OCI-LY3 (cell line): ENCODE data around the gene TGM4.

ENCODE experiments used
- H2AFZ ChIP-seq: fragments of 200-600, 300-600 bp; shearing (Covaris generic); 2 replicates; pipeline ENCODE4 v1.6.0; 2014; ENCODE audit warnings: antibody characterized with exemption, low read depth, low read length
- H3K27ac ChIP-seq: fragments of 200-600, 300-600 bp; sonication (generic); 2 replicates; pipeline ENCODE4 v1.5.1; 2014; ENCODE audit warnings: mild to moderate bottlenecking, low read length, moderate library complexity, mixed read lengths
- H3K27me3 ChIP-seq: fragments of 200-600, 300-600 bp; sonication (generic); 2 replicates; pipeline ENCODE4 v1.6.1; 2014; ENCODE audit warnings: low read depth, low read length, mixed read lengths
- H3K36me3 ChIP-seq: fragments of 200-600, 300-600 bp; sonication (generic); replicated peaks from 2 replicates; pipeline ENCODE3; 2014; ENCODE audit warnings: low read depth, low read length, mixed read lengths
- H3K4me1 ChIP-seq: fragments of 300-600, 200-600 bp; sonication (generic); 2 replicates; pipeline ENCODE4 v1.6.1; 2014; ENCODE audit warnings: low read length, mixed read lengths
- H3K4me2 ChIP-seq: fragments of 200-600, 300-600 bp; sonication (generic); 2 replicates; pipeline ENCODE4 v1.6.1; 2014; ENCODE audit warnings: low read length, mixed read lengths
- H3K4me3 ChIP-seq: fragments of 300-600, 200-600 bp; sonication (generic); 2 replicates; pipeline ENCODE4 v1.5.1; 2014; ENCODE audit warnings: antibody characterized with exemption, mild to moderate bottlenecking, low read length, moderate library complexity
- H3K79me2 ChIP-seq: fragments of 300-600, 200-600 bp; shearing (Covaris generic); 2 replicates; pipeline ENCODE4 v1.6.1; 2014; ENCODE audit warnings: mild to moderate bottlenecking, low read length, mixed read lengths
- H3K9ac ChIP-seq: fragments of 300-600, 200-600 bp; shearing (Covaris generic); 2 replicates; pipeline ENCODE4 v1.6.0; 2014; ENCODE audit warnings: mild to moderate bottlenecking, low read length, moderate library complexity
- H3K9me3 ChIP-seq: fragments of 200-600, 300-600 bp; shearing (Covaris generic); 2 replicates; pipeline ENCODE4 v1.6.1; 2014; ENCODE audit warnings: low read length, mixed read lengths; ENCODE audit not compliant: insufficient read depth
- H4K20me1 ChIP-seq: fragments of 200-600, 300-600 bp; sonication (generic); 2 replicates; pipeline ENCODE4 v1.6.1; 2016; ENCODE audit warnings: low read length, mixed read lengths; ENCODE audit not compliant: insufficient read depth
- EZH2phosphoT487 ChIP-seq: fragments of 200-600 bp; shearing (Covaris generic); IDR thresholded peaks from 2 replicates; pipeline ENCODE4 v1.6.1; 2018; ENCODE audit warnings: antibody characterized with exemption, mixed run types, low read depth
- TF ChIP-seq, protein P1 (sequence below): fragments of 200-600, 300-600 bp; sonication (generic); IDR thresholded peaks from 2 replicates; pipeline ENCODE4 v1.5.1; 2014; ENCODE audit warnings: antibody characterized with exemption, low read length, low read depth

Gene TGM4

DNA sequence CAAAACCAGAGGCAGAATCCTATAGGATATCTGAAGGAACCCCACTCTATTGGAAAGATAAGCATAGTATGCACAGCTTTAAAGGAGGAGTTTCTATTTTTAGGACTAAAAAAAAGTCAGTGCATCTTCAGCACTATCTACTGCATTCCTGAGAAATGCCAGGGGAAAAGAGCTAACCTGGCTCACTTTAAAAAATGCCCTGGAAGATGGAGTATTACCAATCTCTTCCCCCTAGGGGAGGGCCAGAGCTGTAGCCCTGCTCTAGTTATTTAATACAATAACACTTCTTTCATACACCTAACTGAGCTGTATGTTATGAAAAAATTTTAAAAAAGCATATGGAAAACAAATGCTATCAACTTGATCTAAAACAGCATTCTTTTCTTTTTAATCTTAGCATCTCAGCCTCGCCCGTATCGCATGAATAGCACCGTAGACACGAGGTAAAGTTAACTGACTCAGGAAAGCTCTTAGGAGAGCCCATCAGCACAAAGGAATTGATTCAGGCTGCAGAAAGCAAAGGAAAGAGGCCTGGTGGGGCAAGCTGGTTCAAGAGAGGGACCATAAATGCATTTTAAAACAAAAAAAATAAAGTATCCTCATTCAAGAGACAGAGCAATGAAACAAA lies 50.2 kb downstream of the TGM4 start:
- Histone ChIP-seq H3K36me3 (peaks cover 26% of the 10 kb centered on the region), H3K79me2 (no peaks in the 10 kb centered on the region), H3K9me3 (no peaks in the 10 kb centered on the region), H3K27me3 (no peaks in the 10 kb centered on the region), H3K4me2 (no peak overlapping the region), H2AFZ (no peak overlapping the region), H3K9ac (no peak overlapping the region), H4K20me1 (no peaks in the 10 kb centered on the region), H3K27ac (no peak overlapping the region), H3K4me1 (no peaks in the 10 kb centered on the region), H3K4me3 (no peak overlapping the region)
- no peak for TF ChIP-seq EZH2phosphoT487
- TF ChIP-seq, protein P1, sequence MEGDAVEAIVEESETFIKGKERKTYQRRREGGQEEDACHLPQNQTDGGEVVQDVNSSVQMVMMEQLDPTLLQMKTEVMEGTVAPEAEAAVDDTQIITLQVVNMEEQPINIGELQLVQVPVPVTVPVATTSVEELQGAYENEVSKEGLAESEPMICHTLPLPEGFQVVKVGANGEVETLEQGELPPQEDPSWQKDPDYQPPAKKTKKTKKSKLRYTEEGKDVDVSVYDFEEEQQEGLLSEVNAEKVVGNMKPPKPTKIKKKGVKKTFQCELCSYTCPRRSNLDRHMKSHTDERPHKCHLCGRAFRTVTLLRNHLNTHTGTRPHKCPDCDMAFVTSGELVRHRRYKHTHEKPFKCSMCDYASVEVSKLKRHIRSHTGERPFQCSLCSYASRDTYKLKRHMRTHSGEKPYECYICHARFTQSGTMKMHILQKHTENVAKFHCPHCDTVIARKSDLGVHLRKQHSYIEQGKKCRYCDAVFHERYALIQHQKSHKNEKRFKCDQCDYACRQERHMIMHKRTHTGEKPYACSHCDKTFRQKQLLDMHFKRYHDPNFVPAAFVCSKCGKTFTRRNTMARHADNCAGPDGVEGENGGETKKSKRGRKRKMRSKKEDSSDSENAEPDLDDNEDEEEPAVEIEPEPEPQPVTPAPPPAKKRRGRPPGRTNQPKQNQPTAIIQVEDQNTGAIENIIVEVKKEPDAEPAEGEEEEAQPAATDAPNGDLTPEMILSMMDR, result no peak

DNA sequence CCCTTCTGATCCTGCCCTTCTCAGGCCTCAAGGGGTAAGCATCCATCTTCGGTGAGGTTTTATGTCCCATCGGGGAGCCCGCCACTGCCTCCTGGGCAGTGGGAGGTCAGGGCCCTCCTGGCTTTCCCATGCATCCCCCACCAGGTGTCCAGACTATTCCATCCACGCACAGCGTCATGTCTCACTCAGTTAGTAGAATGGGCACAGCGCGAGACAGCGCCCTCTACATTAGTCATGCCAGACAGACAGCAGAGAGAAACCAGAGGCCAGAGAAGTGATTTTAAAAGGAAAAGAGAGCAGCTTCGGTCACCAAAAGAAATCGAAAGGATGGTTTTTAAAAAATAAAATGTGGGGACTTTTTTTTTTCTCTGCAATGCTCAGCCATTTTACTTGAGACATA lies 51.8 kb downstream of the TGM4 start:
- no peak overlapping the region for H3K9ac ChIP-seq
- peaks cover 29% of the 10 kb centered on the region for H3K36me3 ChIP-seq
- no peak overlapping the region for H3K4me3 ChIP-seq
- no peak overlapping the region for H3K27ac ChIP-seq
- no peak for TF ChIP-seq EZH2phosphoT487
- TF ChIP-seq, protein P1, result peak; percentile 32; the same call in 1 of the 2 replicates
- no peaks in the 10 kb centered on the region for H3K27me3 ChIP-seq
- no peak overlapping the region for H3K4me2 ChIP-seq
- H3K9me3 ChIP-seq, result no peaks in the 10 kb centered on the region
- no peak overlapping the region for H2AFZ ChIP-seq
- no peaks in the 10 kb centered on the region for H3K4me1 ChIP-seq
- no peaks in the 10 kb centered on the region for H3K79me2 ChIP-seq
- no peaks in the 10 kb centered on the region for H4K20me1 ChIP-seq

DNA sequence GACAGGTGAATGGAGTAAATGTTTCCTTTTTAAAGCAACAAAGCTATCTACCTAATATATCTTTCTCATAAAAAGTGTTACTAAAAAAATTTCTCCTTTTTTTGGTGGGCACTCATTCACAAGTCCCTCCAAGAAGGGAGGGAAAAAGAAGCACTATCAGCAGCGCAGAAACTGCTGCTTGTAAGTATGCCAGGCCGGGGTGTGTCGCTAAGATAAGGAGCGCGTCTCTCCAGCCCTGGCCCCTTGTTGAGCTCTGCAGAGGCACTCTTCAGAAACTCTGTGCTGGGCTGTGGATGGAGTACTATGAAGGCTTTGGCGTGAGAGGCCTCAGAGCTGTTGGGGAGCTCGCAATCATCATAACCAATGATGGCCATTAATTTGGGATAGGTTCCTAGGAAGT lies 52.5 kb downstream of the TGM4 start:
- H3K27me3 ChIP-seq, result no peaks in the 10 kb centered on the region
- H3K27ac ChIP-seq, result no peak overlapping the region
- H3K4me1 ChIP-seq, result no peaks in the 10 kb centered on the region
- H3K9me3 ChIP-seq, result no peaks in the 10 kb centered on the region
- H3K4me3 ChIP-seq, result no peak overlapping the region
- H4K20me1 ChIP-seq, result no peaks in the 10 kb centered on the region
- H2AFZ ChIP-seq, result no peak overlapping the region
- no peak overlapping the region for H3K4me2 ChIP-seq
- H3K36me3 ChIP-seq, result peaks cover 27% of the 10 kb centered on the region
- TF ChIP-seq, protein P1, result no peak
- TF ChIP-seq EZH2phosphoT487, result no peak
- H3K9ac ChIP-seq, result no peak overlapping the region
- H3K79me2 ChIP-seq, result no peaks in the 10 kb centered on the region

DNA sequence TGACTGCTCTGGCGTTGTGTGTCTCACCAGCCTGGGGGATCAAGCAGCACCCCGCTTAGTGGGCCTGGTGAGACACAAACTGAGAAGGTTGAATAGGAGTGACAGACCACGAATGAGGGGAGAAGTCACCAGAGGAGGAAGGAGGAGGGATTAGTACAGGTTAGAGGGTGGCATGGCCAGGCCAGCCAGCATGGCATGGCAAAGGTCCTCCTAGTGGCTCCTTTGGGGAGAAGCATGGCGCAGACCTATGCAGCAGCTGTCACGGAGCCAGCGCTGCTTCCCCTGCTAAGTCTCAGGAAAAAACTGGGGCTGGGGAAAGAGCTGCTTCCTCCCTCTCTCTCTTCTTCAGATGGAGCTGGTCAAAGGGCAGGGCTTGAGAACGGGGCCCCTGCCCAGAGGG lies 53.0 kb downstream of the TGM4 start:
- Histone ChIP-seq H3K36me3 (peaks cover 27% of the 10 kb centered on the region), H4K20me1 (no peaks in the 10 kb centered on the region), H3K79me2 (no peaks in the 10 kb centered on the region), H3K4me1 (no peaks in the 10 kb centered on the region), H3K27ac (no peak overlapping the region), H3K4me2 (no peak overlapping the region), H3K27me3 (no peaks in the 10 kb centered on the region), H2AFZ (no peak overlapping the region), H3K9ac (no peak overlapping the region), H3K9me3 (no peaks in the 10 kb centered on the region), H3K4me3 (no peak overlapping the region)
- TF ChIP-seq, protein P1, result no peak
- no peak for TF ChIP-seq EZH2phosphoT487
